HG03558 (cell line): ENCODE measurements around the gene PACS2.
"Not testable (repeated sequence)": the region's sequence is repeated elsewhere in the genome, so short reads cannot be mapped to it uniquely, and the experiment has no call there.

Source experiments
- ATAC-seq: cut with Tn5 transposase; IDR thresholded peaks from one replicate; pipeline ENCODE4 v1.9.1; 2021; ENCODE audit warnings: moderate number of reproducible peaks; ENCODE audit not compliant: unreplicated experiment; ENCODE audit errors: extremely low read depth

The PACS2 gene

DNA sequence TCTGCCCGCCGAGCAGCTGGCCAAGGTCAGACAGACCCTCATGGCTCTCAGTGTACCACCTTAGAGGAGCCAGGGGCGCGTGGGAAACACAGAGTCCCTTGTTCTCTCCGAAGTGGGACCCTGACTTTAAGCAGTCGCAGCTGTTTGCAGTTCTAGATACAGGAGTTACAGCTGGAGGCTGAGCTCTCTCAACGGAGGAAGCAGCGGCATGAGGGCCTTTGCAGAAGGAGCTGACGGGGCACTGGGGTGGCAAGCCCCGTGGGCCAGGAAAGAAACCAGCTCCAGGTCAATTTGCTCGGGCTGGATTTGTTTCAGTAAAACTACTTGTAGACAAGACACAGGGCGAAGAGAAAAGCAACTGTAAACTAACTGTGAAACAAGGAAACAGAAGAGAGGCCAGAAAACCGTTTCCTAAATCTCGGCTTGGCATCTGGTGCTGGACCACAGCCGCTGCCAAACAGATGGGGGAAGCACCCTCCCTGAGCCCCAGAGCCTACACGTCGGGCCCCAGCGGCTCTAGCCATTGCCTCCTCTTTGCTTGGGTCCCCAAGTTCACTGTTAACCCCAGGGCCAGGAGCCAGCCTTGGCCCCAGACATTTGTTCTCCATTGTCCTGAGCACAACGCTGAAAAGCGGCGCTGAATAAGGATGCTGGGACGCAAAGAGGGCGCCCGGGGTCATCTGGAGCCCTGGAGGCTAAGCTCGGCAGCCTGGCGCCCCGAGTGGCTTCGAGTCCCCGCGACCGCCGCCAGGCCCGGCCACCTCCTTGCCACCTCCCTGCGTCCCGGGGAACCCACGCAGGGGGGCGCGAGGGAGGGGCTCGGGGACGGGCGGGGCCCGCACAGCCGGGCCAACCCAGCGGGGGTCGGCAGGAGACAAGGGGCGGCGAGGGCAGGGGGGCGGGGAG, 914 bp upstream of the PACS2 start:
- no peak for ATAC-seq

DNA sequence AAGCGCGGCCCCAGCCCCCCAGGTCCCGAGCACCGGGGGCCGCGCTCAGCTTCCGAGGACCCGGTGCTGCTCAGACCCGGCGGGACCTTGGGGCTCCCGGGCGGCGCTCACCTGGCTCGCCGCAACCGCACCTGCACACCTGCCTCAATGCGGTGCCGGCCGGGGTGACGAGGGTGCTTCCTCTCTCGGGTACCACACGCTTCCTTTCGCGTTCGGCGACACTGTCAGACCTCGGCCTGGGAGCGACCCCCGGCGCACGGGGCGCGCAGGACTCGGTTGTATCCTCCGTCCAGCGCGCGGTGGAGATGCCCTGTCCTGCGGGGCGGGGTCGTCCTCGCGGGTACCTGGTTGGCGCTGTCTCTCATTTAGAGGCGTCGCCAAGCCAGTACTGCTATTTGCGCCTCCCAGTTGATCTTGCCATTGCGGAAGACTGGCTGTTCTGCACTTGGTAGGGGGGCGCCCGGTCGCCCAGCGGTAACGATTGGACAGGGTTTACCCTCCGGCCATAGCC, 718 bp downstream of the PACS2 start:
- ATAC-seq = no peak

DNA sequence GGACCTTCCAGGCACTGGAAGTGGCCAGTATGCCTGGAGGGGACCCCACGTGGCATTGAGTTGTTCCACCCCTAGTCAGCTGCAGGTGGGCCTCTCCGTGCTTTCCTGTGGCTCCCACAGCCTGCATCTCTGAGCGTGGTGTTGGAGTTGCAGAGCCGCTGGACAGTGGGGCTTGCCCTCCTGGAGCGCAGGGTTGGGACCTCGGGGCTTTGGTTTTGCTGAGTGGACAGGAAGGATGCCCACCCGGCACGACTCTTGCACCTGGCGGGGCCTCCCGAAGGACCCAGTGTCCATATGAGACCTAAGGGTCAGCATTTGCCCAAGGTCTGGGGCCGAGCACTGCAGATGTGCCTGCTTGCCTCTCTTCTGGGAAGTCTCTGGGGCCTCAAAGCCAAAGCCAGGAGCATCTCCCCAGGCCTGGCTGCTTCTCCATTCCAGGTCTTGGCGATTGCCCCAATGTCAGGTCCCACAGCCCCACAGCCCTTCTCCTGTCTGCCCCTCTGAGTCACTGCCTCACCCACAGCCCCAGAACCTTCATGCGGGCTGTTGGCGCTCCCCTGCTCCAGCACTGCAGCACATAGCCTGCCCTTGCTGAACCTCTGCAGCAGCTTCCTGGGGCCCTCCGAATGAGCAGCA, 1.5 kb downstream of the PACS2 start:
- no peak for ATAC-seq

DNA sequence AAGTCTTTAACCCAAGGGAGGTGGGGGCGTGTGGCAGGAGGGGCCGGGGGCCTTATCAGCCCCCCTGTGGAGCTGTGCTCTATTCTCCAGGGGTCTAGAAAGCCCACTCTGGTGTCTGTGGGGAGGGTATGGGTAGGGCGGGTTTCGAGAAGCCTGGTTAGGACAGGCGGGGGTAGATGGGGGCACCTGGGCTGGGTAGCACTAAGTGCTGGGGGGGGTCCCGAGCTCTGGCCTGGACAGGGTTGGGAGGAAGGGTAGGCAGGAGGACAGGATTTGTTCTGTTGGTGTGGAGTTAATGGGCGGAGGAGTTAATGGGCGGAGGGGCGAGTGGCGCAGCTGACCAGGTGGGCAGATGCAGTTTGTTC, 2.0 kb downstream of the PACS2 start:
- no peak for ATAC-seq

DNA sequence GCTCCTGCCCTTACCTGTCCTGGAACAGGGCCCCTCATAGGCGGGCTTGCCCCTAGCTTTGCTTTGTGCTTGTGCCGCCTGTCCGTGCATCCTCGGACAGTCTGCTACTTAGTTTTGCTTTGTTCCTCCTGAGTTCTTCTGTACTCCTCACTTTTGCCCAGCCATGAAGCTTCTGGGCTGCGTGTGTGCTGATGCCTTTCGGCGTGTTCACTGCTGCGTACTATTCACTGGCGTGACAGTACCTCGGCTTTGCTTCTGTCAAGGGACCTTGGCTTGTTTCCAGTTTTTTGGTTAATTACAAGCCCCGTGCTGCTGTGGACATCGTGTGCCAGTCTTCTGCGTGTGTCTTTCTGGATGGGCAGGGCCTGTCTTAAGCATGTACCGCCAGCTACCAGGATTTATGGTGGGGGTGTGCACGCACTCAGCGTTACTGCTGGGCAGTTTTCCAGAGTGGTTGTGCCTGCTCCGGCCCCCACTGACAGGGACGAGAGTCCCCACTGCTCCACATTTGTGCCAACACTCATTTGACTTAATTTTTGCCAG, 2.5 kb downstream of the PACS2 start:
- ATAC-seq = no peak

DNA sequence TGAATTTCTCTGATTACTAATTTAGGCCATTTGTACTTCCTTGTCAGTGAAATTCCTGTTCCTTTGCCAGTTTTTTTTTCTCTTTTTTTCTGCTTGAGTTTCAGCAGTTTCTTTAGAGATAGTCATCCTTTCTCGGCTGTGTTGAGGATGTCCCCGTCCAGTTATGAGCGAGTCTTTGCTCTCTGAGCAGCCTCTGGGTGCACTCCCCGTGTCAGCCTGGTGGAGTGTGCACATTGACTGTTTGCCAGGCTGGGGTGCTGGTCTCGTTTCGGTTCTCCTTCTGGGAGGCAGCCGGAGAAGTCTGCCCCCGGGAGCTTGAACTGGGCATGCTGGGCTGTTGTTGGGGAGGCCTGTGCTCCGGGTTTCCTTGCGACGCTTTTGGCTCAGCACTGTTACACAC, 3.0 kb downstream of the PACS2 start:
- no peak for ATAC-seq

DNA sequence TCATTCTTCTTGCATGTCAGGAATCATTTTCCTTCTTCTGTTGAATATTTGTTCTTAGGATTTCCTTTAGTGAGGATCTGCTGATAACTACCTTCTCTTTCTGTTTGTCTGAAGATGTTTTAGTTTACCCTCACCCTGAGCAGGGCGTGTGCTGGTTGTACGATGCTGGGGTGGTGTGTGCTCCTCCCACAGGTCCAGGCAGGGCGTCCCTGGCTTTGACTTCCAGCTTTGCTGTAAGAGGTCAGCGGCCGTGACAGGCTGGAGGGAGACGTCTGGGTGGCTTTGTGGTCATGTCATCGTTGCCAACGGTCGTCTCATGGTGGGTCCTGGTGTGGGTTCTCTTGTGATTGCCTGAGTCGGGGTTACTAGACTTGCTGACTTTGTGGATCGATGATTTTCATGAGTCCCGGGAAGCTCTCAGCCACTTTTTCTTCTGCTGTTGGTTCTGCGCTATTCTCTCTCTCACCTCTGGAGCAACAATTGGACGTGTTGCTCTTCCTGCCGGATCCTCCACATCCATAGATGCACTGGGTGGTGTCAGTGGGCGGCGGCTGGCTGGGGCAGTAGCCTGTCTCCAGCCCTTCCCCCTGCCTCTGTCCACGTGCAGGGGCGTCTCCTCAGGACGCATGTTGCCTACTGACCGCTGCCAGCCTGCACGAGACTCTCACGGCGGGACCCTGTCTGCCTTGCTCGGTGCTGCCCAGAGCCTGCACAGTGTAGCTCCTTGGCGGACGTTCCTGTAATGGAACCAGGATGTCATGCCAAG, 8.4 kb downstream of the PACS2 start:
- ATAC-seq = no peak

DNA sequence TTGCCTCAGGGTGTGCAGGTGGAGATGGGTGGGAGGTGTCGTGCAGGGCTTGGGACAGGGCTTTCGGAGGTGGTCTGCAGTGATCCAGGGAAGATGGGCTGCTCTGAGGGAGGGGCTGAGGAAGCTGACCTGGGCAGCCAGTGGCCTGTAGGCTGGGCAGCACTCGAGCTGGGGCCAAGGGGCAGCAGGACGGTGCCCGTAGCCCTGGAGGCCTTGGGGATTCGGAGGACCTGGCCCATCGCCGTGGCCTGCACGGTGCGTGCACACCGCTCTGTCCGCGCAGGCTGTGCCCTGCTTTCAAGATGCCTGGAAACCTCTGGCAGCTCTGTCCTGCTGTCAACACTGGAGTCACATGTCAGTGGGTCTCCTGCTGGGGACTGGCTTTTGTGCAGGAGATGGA, 9.1 kb downstream of the PACS2 start:
- no peak for ATAC-seq

DNA sequence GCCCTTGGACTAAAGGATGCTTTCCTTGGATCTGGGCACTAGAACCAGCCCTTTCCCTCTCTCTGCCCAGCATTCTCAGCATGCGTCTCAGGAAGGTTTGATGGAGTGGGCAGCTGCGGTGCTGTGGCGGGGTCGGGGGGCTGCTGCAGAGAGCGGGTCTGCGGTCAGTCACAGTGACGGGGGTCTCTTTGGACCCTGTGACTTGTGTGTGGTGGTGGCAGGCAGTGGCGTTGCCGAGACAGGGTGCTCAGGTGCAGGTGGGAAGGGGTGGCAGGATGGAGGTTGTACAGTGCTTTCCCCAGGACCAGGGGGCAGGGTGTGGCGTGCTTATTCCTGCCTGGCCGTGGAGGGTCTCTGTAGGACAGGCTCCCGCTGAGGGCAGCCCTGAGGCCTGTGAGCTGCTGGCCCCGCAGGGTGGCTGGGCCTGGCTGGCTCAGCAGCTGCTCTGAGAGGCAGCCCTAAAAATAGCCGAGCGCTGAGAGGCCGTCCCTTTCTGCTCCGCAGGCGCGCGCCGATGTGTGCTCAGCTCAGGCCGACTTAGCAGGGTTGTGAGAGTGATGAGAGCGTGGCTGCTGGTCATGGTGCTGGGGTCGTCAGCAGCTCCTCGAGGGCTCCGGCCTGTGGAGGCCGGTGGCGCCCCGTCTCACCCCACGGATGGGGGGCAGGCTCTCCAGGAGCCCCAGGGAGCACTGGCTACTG, 9.7 kb downstream of the PACS2 start:
- ATAC-seq = no peak

DNA sequence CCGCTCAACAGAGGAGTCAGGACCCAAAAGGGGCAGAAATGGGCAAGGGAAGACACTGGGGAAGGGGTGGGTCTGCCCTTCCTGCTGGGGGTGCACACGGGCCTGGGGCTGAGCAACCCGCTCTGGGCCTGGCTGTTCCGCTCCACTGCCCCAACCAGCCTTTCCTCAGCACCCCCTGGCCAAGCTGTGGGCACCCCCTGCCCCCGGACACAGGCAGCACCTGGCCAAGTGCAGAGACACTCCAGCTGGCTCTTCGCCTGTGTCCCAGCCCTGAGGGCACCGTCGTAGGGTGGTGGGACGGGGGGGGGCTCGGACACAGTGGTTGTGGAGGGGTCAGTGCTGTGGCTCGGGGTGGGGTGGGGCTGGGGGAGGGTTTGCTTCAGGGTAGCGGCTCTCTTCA, 10.3 kb downstream of the PACS2 start:
- ATAC-seq = no peak

DNA sequence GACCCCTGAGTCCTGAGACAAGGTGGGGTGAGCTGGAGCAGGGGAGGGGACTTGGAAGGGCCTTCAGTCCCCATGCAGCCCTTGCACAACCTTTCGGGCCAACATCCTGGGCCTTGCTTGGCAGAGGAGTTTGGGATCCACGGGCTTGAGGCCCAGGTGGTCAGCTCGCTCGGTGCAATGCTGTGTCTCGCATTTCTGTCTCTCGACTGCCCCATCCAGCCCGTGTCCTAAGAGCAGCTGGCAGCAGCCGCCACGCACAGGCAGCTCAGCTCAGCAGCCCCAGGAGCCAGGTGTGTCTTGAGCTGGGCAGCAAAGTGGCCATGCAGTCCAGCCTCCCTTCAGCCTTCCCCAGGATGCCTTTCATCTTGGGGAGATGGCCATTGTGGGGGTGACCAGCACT, 10.8 kb downstream of the PACS2 start:
- no peak for ATAC-seq

DNA sequence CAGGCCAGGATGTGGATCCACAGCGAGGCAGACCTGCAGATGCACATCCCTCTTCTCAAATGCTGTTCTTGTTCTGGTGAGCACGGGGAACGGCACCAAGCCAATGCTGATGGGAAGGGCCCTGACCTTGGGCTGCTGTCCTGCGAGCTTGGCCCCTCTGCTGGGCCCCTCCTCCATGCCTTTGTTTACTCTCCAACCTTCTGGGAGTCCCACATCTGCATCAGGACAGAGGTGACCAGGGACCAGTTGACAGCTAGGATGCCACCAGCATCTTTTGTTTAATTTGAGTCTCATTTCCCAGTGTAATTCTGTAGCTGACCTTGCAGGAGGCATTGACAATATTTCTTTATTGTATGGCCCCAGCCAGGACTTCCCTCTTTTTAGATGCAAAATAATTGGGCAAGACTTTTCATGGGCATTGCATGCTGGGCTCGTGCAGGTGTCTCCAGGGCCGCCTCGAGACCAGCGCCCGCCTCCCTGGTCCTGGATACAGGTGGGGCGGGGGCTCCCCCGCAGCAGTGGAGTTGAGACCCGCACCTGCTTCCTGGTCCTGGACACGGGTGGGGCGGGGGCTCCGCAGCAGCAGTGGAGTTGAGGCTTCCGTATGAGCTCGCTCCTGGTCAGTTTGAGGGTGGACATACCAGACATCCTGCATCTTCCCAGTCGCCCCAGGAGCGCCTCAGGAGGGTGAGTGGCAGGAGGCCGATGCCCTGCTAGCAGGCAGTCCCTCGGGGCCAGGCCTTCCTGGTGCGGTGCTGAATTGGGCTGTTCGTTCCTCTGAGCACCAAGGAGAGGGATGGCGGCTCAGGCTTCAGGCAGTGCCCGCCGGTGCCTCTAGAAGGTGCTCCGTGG, 11.4 kb downstream of the PACS2 start:
- no peak for ATAC-seq

DNA sequence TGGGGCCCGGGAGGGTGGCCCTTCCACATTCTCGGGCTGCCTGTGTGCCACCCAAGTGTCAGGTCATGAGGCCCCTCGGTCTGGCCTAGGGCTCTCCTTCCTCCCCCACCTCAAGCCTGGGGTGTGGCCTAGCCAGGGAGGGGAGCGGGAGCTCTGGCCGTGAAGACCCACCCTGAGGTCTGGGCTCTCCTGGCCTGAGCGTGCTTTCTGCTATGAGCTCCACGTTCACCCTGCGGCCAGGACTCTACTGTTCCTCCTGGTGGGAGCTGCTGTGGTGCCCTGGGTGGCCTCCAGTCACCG, 12.0 kb downstream of the PACS2 start:
- ATAC-seq = no peak

DNA sequence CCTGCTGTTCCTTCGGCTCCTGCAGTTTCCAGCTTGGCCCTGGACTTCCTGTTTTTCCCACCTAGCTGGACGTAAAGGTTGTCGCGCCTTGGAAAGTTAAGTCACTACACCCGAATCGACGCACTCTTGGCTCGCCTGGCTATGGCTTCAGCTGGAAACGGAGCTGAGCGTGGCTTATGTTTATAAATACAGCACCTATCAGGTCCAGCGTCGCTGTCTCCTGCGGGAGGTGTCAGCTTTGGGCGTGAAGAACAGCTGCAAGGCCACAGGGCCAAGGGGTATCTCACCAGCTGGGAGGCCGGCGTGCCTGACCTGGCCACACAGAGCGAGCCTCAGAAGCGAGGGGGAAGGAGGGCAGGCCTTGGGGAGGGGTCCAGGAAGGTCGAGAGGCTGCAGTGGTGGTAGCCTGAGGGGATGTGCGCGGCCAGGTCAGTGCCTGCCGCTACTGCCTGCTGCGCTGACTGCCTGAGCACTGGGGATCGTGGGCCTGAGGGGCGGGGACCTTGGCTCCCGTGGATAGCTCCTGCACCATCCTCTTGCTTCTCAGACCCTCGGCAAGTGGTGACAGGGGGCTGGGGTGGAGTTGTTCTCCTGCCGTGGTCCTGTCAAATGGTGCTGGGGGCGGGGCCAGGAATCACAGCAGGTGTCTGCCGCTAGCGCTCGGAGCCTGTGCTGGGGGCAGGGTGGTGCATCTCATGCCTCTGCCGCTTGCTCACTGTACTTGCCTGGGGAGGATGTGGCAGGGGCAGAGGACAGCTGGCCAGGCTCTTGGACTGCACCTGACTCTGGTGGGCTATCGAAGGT, 12.5 kb downstream of the PACS2 start:
- no peak for ATAC-seq

DNA sequence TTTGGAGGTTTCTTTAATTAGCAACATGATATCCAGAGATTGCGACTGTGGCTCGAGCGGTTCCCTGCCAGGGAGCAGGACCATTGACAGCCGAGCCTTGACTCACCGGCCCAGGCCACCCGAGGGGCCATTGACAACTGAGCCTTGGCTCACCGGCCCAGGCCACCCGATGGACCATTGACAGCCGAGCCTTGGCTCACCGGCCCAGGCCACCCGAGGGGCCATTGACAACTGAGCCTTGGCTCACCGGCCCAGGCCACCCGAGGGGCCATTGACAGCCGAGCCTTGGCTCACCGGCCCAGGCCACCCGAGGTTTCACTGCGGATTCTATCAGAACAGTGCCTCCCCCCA, 13.1 kb downstream of the PACS2 start:
- not testable (repeated sequence) for ATAC-seq

DNA sequence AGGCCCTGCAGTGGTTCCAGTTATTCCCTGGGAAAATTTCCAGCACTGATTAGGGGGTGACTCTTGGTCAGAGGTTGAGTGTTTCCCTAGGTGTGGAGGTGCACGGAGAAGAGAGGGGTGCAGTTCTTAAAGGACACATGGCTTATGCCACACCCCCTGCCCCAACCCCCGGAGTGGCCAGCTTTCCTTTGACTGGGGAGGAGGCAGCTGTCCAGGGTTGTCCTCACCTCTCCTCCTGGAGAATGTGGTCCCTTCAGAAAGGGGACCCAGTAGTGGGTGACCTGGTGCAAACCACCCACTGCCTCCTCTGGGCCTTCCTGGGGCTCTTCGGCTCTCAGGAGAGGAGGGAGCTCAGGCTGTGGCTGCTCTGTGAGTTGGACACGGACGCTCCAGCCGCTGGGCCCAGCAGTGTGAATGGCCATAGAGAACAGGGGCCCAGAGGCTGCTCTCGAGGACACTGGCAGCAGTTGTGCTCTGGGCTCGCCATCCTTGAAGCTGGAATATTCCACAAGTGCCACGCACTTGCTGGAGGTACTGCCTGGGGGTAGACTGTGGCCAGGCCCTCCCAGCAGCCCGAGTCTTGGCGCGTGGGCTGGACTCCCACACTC, 13.6 kb downstream of the PACS2 start:
- no peak for ATAC-seq

DNA sequence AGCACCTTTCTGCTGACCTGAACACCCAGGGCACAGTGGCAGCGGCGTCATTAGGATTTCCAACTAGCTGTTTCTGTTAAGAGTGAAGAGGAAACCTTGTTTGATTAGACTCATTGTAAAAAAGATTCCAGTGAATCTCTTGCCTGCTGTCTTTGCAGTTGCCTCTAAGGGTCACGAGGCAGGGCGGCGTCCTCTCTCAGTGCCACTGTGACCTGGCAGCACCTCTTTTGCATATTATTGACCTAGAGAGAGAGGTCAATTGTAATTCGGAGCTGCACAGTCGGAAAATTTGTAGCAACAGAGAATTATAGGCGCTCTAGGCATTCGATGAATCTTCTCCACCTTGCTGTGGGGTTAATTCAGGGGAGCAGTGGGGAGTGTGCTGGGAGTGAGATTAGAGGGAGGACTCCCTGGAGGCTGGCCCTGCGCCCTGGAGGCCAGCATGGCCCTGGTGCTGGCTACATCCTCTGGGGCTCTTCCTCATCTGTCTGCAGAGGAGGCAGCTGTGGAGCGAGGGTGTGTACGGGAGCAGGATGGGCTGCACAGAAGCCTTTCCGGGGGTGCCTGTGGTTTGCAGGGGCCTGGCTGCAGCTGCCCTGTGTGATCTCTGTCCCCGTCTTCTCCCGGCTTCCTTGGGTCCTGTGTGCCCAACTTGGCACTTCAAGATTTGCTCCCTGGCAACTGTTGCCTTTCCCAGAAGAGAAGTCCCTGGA, 14.3 kb downstream of the PACS2 start:
- ATAC-seq = no peak
